ENCODE measurements around the gene KIAA0825. TPM values are rescaled to one million over a fixed set of nuclear protein-coding genes. Genes with fewer than 3 reads are reported as not detected.

The KIAA0825 gene, protein sequence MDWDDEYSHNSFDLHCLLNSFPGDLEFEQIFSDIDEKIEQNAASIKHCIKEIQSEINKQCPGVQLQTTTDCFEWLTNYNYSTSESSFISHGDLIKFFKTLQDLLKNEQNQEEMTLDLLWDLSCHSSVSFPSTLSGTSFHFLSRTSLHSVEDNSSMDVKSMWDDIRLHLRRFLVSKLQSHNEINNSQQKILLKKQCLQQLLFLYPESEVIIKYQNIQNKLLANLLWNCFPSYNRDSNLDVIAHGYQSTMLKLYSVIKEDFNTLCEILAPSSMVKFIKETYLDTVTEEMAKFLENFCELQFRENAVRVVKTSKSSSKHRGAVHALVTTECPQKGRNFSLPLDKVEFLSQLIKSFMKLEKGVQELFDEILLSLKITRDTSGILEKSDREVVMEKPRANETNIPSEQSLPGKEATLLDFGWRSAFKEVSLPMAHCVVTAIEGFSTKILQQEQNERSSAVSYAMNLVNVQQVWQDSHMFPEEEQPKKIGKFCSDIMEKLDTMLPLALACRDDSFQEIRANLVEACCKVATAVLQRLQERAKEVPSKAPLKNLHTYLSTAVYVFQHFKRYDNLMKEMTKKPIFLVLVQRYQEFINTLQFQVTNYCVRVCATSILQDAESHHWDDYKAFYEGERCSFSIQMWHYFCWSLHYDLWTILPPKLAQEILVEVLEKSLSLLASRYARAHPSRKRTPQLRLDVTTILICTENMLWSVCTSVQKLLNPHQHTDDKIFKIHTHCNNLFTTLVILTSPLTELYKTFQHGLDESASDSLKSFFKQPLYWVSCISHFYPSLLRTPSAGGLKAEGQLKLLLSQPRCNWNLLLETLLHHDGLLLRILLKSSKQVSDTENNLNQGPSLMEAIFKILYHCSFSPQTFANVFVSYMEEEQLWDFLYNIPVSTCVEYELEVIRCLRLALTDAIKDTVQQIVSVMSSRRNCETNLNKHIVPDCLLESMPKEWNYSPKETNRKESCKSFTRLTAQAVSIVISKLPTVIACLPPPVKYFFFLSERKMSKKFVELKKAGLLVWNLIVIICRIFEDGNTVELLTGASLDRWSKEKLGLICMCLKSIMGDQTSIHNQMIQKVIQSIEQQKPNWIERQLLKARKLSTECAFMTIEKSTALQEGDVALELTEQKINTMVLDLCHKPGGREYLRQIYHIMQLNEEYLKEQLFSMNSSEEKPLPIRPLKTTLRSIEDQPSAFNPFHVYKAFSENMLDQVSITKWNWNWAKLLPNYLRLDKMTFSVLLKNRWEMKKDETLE (N-terminal part only)
- 1 to 10 TPM; 4.2 to 5.4 (median 5.0) TPM for polyA plus RNA-seq (ENCODE audit: insufficient read length in 4 of 4)

DNA sequence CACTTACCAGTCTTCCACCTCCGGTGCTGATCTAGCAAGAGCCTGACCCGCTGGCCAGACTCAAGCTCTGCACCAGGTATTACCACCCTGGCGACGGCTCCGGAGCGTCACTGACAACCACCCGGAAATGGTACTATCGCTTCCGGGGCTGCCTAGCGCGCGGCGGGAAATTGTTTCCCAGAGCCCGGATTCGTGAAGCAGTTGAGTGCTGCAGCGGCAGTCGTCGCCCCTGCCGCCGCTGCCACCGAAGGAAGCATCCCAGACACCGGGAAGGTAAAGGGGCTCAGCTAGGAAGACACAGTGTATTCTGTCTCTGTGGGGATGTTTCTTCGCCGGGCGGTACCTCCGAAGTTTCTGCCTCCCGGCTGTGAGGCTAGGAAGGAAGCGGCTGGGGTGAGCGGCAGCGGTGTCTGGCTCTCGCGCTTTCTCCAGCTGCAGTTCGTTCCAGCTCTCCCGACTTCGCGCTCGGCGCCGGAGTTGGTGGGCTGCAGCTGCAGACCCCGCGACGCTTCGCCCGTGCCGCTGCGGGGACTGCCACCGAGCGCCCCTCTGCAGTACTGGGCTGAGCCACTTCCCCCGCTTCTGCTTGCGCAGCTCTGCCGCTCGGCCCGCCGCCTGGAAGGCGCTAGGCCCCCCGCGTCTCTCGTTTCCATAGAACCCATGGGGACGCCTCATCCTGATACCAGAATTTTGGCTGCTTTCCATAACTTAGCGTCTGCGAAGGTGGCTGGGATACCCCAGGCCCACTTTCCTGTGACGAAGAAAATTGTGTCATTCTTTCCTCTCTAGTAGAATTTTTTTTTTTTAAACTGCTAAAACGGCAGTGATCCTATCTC, at the start of gene KIAA0825, which contains the start of gene SLF1:
Gene KIAA0825 (minus strand): TSS at position 112 of the 836 bp plus-strand sequence. CDS start 81,478 bp downstream, outside the sequence.
Gene SLF1 (plus strand): TSS at position 177 of the 836 bp plus-strand sequence. CDS start 10,142 bp downstream, outside the sequence.
- peak; percentile 82 to 86 (median 84) for DNase-seq (ENCODE audit: low read depth in 4 of 4, low spot score in 3 of 4)

DNA sequence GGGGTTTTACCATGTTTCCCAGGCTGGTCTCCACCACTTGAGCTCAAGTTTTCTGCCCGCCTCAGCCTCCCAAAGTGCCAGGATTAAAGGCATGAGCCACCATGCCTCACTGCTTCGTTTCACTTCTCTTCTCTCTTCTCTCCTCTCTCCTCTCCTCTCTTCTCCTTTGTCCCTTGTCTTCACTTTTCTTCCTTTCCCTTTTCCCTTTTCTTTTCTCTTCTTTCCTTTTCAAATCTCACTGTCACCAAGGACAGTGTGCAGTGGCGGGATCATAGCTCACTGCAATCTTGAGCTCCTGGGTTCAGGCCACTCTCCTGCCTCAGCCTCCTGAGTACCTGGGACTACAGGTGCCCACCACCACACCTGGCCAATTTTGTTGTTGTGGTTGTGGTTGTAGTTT, 49.5 kb upstream of the KIAA0825 start:
- no peak for DNase-seq (ENCODE audit: low read depth in 4 of 4, low spot score in 3 of 4)

DNA sequence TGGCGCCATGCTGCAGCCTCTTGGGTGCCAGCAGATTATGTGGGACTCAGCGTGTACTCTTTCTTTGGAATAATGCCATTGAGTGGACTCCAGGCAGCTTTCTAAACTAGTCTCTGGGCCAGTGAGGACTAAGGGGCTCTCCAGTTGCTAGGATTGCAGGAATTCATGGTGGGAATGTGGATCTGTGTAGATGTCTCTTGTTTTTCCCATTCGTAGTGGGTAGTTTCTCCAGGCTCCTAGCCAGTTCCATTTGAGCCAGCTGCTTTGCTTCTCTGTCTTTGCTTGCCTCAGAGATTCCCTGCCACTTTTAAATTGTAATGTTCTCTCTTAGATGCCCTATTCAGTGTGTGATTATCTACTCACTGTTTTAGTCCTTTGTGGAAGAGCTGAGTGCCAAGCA, 42.7 kb upstream of the KIAA0825 start:
- no peak for DNase-seq (ENCODE audit: low read depth in 4 of 4, low spot score in 3 of 4)

DNA sequence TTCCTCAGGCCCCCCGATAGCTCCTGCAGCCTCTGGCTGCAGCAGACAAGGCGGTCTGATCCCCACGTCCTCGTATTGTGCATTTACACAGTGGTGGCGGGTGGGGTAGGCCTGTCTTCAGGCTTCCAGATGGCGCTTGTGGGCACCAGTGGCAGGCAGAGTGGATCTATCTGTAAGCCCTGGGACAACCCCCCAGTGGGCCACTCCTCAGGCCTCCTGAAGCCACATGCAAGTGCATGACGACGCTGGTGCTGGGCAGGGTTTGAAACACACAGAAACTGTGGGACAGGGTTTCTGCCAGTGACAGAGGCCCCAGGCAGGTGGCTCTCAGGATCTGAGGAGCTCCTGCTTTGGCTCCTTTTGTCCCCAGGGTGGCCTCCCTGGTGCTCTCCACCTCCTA, 42.1 kb upstream of the KIAA0825 start:
- no peak for DNase-seq (ENCODE audit: low read depth in 4 of 4, low spot score in 3 of 4)

DNA sequence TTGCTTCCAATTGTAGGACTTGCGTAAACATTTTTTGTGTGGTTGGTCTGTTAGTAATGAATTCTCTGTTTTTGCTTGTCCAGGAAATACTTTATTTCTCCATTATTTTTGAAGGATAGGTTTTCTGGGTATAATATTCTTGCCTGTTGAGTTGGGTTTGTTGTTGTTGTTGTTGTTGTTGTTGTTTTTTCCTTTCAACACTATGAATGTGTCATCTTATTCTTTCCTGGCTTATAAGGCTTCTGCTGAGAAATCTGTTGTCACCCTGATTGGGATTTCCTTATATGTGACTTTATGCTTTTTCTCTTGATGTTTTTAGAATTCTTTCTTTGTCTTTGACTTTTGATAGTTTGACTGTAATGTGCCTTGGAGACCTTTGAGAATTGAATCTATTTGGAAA, 39.9 kb upstream of the KIAA0825 start:
- DNase-seq (ENCODE audit: low read depth in 4 of 4, low spot score in 3 of 4) = no peak

DNA sequence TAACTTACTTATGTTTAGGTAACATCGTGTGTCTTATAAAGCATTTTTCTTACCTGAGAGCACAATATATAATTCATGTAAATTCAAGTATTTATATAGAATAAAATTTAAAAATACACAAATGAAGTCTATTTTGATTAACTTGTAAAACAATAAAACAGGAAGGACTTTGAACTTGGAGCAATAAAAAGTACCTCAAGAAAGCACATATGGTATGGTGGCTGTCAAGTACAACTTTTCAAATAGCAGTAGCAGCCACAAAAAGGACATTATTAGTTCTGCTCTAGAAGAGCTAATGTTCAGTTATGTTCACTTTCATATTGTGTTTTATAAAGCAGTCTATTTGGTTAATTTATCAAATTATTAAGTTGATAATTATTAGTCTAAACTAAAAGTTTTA, 31.5 kb upstream of the KIAA0825 start:
- DNase-seq (ENCODE audit: low read depth in 4 of 4, low spot score in 3 of 4) = no peak

DNA sequence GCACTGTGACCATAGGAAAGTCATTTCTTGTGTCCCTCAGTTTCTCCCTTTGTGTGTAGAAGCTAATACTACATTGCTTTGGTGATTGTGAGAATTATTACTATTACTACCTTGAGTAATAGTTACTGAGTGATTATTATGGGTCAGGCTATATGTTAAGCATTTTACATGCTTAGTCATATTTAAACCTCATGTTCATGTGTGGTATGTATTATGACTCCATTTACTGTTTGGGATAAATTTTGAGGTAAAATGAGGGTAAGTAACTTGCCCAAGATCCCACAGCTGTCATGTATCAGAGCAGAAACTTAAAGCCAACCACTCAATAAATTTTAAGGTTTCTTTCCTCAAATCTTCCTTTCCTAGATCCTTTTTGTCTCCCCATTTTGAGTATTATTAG, 28.4 kb upstream of the KIAA0825 start:
- DNase-seq (ENCODE audit: low read depth in 4 of 4, low spot score in 3 of 4) = no peak

DNA sequence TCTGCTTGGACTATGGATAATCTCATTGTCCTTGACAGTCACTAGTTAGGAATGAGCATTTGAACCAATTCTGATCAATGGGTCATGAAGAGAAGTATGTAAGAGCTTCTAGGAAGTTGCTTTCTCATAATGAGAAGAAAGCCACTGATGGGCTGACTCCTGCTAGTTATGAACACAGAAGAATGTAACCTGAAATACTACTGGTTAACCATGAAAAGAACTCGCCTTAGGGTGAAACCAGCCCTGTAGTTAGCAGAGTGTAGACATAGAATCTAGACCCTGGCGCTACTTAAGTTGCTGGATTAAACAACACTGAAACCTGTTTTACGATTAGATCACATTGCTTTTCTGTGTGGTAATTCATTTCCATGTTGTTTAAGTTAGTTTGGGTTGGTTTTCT, 26.6 kb upstream of the KIAA0825 start:
- DNase-seq (ENCODE audit: low read depth in 4 of 4, low spot score in 3 of 4) = no peak

DNA sequence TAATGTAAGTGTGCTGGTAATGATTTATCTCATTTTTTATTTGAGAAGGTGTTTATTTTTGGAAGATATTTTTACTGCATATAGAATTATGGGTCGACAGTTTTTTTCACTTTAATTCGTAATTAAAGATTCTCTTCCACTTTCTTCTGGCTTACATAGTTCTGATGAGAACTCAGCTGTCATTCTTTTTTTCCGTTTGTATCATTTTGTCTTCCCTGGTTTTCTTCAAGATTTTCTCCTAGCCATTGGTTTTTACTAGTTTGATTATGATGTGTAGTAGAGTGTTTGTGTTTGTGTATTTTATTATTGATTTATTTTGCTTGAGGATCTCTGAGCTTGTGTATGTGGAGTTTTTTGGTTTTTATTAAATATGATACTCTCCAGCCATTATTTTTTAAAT, 21.8 kb upstream of the KIAA0825 start:
- no peak for DNase-seq (ENCODE audit: low read depth in 4 of 4, low spot score in 3 of 4)

DNA sequence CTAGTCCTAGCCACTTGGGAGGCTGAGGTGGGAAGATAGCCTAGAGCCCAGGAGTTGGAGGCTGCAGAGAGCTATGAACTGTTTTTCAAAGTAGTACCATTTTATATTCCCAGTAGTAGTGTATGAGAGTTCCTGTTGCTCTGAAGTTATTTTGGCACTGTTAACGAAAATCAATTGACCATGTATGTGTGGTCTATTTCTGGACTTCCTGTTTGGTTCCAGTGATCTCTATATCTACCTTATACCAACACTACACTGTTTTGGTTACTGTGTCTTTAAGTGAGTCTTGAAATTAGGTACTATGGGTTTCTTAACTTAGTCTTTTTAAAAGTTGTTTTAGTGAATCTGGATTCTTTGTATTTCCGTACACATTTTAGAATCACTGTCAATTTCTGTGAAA, 13.6 kb upstream of the KIAA0825 start:
- DNase-seq (ENCODE audit: low read depth in 4 of 4, low spot score in 3 of 4) = no peak

DNA sequence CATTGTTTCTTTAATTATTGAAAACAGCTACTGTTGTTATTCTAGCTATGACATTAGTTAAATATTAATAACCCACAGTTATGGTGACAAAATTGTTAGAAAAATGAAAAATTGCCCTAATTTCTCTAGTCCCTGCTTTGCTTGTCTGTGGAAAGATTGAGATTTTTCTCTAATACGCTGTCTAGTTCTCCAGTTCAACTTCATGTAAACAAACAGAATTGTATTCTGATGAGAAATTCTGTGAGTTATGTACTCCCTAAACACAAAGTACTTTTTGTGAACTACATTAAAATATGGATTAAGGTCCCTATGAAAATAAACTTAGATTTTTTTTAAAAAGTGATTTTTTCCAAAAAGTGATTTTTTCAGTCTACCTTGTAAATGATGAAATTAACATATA, 8.8 kb upstream of the KIAA0825 start:
- no peak for DNase-seq (ENCODE audit: low read depth in 4 of 4, low spot score in 3 of 4)

DNA sequence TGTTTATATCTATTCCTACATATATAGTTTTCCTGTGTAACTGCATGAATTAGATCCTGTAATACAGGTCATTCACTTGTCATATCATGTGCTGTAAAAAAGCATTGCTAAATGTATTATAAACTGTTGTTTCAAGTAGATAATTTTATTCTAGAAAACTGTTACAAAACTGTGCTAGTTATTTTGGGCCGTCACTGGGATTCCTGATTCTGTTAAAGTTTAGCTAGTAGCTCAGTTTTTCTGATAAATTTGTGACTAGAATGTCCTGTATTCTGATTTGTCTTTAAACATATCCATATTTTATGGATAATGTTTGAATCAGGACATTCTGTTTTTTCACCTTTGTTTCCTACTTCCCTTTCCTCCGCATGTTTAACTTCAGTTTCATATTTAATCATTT, 5.5 kb upstream of the KIAA0825 start:
- DNase-seq (ENCODE audit: low read depth in 4 of 4, low spot score in 3 of 4) = no peak

DNA sequence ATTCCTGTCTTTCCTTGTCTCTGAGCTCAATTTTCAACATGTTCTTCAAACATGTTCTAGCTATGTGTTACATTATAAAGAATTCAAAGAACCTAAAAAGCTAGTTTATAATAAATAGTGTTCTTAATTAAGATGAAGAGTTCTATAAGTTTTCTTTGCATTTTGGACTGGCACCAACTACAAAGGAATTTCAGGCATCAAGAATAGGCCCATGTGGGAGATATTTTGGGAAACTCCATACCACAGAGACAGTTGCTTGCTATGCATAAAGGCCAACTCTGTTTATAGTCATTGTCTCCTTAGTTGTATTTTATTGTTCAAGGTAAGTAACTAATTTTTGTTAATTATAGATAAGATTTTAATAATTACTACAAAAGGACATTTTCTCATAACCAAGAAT, 4.6 kb upstream of the KIAA0825 start:
- DNase-seq (ENCODE audit: low read depth in 4 of 4, low spot score in 3 of 4) = no peak

DNA sequence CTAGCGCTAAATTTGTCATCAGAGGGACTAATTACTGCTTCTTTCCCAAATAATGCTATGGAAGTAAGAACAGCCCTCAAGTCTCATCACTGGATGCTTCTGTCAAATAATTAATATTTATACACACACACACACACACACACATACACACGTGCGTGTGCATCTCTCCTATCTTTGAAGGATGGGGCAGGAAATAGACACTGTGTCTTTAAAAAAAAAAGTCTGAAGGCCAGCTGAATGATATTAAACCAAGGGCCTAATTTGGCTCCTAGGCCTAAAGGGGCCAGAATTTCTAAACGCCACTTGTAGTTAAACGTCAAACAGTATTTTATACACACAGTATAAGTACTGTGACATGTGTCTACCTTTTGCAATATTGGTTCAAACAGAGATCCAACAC, 3.4 kb upstream of the KIAA0825 start:
- no peak for DNase-seq (ENCODE audit: low read depth in 4 of 4, low spot score in 3 of 4)

DNA sequence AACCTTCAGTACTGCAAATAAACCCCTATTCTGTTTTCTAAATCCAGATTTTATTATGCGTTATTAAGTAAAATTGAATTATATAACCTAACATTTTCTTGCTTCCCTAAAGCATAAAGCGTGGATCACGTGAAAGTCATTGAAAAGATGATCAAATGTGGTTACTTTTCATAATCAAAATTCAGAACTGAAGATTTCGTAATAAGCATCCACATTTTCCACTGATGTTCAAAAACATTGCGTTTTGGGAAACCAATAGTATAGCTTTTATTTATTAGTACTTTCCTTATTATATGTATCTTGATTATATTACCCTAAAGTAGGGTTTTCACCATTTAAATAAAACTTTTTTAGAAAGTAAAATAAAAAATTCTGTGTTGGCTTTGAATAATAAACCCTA, 1.9 kb upstream of the KIAA0825 start:
- DNase-seq (ENCODE audit: low read depth in 4 of 4, low spot score in 3 of 4) = no peak

DNA sequence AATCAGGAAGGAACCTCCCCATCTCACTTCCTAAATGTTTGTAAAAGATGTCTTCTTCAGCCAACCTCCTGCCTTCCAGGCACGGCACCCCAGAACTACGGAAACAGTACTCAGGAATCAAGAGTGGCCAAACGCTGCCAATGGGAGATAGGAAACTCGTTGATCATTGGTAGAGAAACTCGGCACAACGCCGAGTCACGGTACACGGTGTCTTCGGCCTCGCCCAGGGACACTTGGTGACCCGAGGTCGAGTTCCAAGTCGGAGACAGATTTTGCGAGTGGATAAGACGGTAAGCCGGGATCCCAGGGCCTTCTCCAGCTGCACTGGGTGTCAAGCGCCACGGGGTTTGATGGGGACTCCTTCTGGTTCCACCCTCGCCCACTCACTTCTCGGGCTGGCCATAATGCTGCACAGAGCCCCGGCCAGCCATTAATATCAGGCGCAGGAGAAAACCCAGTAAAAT, 343 bp downstream of the KIAA0825 start:
- DNase-seq (ENCODE audit: low read depth in 4 of 4, low spot score in 3 of 4) = peak in 3 of 4 donors; percentile 22 to 34 (median 24)

DNA sequence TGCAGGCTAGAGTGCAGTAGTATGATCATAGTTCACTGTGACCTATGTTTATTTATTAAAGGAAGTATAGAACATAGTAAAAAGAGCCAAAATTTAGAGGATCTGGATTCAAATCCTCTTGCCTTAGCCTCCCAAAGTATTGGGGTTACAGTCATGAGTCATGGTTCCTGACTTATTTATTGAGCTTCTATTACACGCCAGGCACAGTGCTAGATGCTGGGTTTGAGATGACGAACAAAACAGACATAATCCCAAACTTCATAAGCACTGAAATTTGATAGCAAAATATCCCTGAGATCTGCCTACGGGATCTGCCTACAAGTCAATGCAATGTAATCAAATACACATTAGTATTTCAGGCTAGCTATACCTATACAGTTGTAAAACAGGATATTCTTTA, 2.5 kb downstream of the KIAA0825 start:
- DNase-seq (ENCODE audit: low read depth in 4 of 4, low spot score in 3 of 4) = no peak

DNA sequence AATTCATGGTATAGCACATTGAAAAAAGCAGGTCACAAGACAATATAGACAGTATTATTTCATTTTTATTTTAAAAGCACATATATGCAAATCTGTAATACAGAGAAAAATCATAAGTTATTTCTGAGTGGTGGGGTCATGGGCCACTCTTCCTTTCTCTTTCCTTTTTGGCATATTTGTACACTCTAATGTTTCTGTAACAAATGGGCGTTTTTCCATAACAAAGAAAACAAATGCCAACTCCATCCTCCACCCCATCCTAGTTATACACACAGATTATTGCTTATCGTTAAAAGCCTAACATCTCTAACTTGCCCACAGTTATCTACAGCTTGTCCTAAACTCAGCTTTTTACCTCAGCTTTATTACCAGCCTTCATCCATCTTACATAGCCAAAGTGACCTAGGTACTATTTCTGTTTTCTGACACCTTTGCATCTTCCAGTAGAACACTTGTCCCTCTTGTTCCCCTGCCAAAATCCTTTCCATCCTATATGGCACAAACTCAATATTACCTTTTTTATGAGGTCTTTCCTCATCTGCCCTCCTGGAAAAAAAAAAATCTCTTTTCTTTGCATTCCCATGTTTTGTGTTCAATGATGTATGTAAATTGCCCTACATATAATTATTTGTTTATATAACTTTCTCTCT, 4.1 kb downstream of the KIAA0825 start:
- DNase-seq (ENCODE audit: low read depth in 4 of 4, low spot score in 3 of 4) = no peak

DNA sequence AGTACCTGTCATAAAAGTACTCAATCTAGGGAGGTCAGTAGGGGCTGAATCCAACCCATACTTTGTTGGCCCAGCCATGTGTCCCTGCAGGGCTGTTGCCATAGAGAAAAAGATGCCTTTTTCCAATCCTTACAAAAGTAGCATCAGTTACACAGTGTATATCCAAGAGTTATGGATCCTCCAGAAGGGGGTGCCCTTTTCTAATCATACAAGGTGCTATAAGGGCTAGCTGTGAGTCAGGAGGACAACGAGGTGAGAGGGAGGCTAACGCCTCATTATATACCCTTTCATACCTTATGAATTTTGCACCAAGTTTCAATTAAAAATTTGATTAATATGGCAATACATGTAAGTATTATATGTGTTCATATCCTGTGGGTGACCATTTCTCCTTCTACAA, 4.8 kb downstream of the KIAA0825 start:
- no peak for DNase-seq (ENCODE audit: low read depth in 4 of 4, low spot score in 3 of 4)

All from right renal pelvis (tissue), 4 donors.